ENCODE measurements around the gene MPP1.

DNA sequence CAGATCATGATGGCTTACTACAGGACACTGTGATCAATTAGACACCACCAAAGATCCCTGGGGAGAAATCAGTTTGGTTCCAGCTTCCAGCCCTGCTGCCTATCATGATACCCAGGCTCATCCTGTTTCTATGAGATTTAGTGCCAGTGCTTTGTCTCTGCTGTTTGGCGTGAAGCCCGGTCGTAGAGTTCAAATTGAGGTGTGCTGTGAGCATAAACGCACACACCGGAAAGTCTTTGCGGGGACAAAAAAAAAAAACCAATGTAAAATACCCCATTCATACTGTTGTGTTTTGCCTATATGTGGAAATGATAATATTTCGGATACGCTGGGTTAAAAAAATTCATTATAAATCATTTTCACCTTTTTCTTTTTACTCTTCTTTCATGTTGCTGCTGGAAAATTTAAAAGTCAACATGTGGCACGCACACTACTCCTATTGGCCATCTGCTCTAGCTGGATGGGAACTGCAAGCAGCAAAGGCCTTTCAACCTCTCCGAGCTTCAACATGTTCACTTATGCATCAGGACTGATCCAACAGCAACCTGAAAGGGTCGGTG lies 43.2 kb downstream of the MPP1 start:
- TF ChIP-seq SUZ12 (IDR thresholded peaks at IDR 0.05) (no peak), SP1 (IDR thresholded peaks at IDR 0.05) (no peak), FOXA1 (IDR thresholded peaks at IDR 0.05) (no peak)

Measured in HEK293T (cell line).